Activated CD8-positive, alpha-beta memory T cell treated with anti-CD3 and anti-CD28 coated beads, Interleukin-2, amount 50 U/mL, for 48 hours (primary cell): ENCODE results near the gene ATXN7L3B.
A peak's percentile ranks its signal among the peaks of the same experiment; 100 is the strongest.
"Not testable (repeated sequence)": the region's sequence is repeated elsewhere in the genome, so short reads cannot be mapped to it uniquely, and the experiment has no call there.

Experiments
- DNase-seq: peaks from one replicate; pipeline ENCODE4 v3.0.0-alpha.2; 2020

ATXN7L3B gene, protein sequence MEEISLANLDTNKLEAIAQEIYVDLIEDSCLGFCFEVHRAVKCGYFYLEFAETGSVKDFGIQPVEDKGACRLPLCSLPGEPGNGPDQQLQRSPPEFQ

DNA sequence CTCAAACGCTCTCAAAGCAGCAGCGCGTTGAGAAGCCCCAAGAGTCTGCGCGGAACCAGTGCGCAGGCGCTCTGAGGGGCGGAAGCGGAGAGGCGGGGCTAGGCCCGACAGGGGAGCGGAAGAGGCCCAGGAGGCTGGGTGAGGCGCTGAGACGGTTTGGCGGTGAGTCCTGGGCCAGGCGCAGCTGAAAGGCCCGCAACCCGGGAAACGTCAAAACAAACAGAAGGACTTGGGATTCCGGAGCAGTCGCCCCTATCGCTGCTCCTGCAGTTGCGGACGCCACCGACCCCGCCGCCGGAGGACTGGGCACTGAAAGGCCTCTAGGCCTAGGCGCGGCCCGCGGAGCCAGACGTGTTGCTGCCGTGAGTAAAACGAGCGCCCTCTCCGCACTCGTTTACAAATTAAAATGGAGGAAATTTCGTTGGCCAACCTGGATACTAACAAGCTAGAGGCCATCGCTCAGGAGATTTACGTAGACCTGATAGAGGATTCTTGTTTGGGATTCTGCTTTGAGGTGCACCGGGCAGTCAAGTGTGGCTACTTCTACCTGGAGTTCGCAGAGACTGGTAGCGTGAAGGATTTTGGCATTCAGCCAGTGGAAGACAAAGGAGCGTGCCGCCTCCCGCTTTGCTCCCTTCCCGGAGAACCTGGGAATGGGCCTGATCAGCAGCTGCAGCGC lies at the start of gene ATXN7L3B:
Gene ATXN7L3B, plus strand, starts transcription at position 129 of the 679 bp plus-strand sequence. Its CDS starts 278 bp downstream, at position 407.
- peak; percentile 94 for DNase-seq

DNA sequence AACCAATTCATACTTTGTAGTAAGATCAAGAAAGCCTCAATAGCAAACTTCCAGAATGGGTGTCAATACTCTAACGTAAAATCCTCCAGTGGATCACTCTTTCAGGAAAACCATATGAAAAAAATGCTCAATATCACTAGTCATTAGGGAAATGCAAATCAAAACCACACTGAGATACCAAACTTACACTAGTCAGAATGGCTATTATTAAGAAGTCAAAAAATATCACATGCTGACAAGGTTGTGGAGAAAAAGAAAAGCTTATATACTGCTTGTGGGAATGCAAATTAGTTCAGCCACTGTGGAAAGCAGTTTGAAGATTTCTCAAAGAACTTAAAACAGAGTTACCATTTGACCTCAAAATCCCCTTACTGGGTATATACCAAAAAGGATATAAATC lies 49.5 kb upstream of the ATXN7L3B start:
- DNase-seq: no peak

DNA sequence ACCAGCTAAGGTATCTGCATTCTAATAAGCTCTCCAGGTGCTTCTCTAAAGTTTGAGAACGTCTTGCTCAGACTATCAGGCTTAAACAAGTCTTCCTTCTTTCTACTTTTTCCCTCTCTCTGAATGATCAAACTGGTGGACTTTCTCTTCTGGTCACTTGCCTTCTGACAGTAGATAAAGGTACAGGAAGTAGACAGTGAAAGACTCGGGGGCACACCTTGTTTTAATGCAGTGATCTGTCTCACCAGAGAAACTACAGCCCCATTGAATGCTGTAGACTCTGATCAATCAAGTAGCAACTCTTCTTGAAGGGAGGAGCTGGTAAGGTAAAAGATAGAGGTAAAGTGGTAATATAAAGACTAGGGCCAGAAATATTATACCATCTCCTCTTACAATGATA lies 48.1 kb upstream of the ATXN7L3B start:
- DNase-seq: no peak

DNA sequence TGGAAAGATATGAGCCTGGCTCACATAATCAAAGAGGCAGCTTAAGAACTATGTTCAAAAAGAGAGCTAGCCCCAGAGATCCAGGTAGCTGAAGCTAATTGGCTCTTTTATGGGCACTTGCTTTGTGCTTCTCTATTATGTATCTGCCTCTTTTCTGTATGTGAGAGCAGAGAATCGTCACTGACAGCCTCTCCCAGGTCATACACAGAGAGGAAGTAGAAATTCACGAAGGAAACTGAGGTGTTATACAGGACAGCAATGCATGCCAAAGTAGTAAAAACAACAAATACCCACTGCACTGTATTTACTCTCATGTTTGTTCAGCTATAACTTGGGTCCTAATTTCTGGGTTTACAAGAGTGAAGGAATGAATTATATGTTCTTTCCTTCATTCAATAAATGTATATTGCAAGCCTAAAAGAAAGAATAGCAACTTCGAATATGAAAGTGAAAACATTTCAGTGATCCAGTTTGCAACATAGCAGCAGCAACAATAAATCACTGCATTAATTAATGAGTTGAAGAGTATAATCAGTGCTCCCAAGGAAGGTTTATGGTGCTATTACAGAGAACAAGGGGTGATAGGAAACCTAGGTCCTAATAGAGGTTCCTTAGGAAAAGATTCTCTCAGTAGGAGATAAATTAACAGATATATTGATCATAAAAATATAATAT lies 47.1 kb upstream of the ATXN7L3B start:
- DNase-seq: no peak

DNA sequence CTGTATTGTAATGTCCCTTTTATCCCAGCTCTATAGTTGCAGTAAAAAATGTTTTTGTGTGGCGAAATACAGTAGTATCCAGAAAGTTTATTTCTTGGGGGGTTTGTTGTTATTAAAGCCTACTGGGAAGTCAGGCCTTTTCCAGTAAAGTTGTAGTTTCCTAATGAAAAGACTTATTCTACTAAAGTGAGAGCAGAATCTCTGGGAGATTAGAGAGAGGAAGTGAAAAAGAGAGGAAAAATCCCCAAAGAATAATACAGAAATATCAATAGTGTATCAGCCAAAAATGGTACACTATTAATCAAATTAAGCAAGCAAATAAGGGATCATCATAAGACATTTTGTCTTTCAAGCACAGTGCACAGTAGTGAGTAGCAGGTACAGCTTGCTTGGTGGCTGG lies 46.3 kb upstream of the ATXN7L3B start:
- no peak for DNase-seq

DNA sequence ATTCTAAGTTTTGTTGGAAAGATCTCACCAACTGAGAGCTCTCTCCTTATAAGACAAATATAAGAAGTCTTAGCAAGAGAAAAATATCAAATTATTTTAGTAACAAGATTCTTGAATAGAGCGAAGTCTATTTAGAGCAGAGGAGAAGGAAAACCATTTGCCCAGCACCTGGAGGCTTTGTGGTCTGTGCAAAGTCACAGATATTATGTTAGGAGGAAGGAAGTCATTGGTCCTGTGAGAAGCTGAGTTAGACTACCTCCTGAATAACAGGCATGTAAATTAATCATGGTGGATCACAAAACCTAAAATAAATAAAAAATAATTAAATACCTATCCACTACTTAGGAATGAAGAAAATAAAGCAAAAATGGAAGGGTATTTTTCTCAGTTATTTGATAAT lies 38.4 kb upstream of the ATXN7L3B start:
- no peak for DNase-seq

DNA sequence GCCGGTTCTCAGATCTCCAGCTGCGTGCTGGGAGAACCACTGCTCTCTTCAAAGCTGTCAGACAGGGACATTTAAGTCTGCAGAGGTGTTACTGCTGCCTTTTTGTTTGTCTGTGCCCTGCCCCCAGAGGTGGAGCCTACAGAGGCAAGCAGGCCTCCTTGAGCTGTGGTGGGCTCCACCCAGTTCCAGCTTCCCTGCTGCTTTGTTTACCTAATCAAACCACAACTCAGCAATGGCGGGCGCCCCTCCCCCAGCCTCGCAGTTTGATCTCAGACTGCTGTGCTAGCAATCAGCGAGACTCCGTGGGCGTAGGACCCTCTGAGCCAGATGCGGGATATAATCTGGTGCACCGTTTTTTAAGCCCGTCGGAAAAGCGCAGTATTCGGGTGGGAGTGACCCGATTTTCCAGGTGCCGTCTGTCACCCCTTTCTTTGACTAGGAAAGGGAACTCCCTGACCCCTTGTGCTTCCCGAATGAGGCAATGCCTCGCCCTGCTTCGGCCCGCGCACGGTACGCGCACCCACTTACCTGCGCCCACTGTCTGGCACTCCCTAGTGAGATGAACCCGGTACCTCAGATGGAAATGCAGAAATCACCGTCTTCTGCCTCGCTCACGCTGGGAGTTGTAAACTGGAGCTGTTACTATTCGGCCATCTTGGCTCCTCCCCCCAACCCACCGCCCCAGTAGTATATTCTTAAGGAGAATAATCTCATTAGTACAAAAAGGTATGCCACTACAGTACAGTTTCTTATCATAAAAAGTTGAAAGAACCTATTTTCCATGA lies 28.6 kb upstream of the ATXN7L3B start:
- DNase-seq: not testable (repeated sequence)

DNA sequence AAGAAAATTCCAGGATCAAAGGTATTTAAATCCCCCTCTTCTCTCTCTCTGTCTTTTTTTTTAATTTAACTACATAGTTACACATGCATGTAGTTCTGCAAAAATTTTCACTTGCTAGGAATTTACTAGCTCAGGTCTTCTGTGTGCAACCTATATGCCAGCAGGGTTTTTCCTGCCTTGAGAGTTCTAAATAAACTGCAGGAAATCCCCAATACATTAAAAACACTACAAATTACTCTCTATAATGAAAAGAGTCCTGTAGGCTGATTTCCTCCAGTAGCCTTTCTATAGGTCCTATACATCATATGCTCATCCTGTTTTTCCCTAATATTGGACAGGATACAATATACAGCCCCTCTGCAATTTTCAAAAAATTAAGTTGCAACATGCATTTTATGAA lies 27.7 kb upstream of the ATXN7L3B start:
- no peak for DNase-seq

DNA sequence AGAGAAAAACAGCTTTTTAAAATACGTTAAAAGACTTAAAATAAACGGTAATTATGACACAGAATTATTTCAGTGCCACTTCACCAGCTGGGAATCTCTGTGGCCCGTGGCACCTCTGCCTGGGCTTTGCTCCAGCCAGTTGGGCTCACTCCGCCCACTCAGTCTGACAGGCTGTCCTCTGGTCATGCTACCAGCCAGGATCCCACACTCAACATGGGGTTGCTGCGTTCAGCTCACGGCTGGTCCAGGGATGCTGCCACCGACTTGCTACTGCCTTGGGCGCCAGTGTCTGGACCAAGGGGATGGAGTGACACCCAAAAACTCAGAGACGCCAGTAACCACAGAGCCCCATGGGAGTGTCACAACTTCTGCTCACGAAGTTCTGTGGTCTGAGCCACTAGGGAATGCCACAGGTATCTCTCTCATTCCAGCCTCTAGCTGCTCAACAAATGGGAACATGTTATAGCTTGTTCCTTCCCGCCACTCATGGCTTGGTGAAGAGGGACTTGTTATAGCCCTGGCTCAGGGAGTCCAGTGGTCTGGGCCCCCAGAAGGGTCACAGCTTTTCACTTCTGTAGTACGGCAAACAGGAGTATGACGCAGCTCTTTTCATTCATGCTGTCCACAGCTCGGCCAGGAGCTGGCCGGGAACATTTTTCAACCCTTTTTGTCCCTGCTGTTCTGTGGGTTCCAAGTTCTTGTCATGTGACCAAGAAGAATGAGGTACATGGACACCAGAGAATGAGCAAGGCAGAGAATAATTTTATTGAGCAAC lies 23.4 kb upstream of the ATXN7L3B start:
- no peak for DNase-seq

DNA sequence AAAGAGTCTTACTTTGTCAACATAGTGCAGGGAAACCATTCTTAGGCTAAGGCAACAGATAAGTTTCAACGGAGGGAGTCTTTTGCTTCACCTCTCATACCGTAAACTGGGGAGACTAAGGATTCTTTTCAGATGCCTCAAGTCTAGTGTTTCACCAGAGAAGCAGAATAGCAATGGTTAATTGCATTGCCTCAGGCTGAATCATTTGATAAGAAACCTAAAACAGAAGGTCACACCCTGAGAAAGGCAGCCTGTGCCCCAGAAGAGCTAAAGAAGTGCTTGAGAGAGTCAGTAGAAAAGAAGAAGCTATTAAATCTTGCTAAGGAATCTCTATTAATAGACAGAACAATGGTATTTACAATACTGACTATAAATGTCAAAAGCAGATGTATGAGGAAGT lies 21.8 kb upstream of the ATXN7L3B start:
- DNase-seq: no peak

DNA sequence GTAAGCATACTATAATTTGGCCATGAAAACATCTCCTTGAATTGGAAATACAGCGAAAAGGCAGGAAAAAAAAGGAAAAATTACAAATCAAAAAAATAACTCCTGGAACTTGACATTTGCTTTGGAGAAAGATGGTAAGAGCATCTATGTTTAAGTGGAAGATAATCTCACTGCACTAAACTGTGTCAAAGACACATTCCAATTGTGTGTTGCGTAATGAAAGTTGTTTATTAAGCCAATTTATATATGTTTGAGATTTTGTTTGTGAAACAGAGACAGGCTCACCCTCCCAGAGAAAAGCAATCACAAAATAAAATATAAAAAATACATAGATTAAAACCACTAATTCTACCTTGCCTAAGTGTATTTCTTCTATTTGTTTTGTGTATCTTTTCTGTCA lies 11.1 kb upstream of the ATXN7L3B start:
- DNase-seq: no peak

DNA sequence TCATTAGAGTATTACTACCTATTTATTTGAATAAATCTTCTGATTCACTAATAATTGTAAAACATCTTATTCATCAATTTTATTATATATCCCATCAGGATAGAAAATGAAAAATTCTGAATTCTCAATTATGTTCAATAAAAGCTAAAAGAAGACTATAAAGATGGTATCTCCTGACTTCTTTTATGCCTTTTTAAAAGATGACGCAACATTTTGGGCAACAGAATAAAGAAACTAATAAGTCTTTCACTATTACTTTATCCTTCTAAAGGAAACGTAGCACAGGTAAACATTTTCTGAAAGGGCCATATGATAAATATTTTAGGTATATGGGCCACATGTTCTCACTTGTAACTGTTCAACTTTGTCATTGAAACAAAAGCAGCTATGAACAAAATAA lies 10.1 kb upstream of the ATXN7L3B start:
- DNase-seq: no peak

DNA sequence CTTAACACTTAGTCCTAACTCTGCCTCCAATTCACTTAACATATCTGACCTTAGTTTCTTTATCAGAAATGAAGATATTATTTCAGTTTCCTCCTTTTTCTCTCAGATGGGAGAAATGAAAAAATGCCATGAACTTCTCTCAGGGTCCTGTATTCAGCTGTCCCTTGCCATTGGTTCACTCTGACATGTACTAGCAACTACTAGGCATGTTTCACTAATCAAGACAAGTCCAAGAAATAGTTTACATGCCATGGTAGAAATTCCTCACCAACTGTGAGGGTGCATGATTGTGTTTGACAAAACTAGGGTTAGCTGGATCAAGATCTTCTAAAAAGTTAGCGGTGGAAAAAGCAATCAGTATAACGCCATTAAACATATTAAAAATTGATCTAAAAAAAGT lies 7.0 kb upstream of the ATXN7L3B start:
- DNase-seq: no peak

DNA sequence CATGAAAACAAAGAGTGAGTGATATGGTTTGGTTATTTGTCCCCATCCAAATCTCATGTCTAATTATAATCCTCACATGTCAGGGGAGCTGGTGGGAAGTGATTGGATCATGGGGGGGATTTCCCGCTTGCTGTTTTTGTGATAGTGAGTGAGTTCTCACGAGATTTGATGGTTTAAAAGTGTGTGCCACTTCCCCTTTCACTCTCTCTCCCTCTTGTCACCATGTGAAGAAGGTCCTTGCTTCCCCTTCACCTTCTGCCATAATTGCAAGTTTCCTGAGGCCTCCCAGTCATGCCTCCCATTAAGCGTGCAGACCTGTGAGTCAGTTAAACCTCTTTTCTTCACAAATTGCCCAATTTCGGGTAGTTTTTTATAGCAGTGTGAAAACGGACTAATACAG lies 2.1 kb upstream of the ATXN7L3B start:
- DNase-seq: no peak

DNA sequence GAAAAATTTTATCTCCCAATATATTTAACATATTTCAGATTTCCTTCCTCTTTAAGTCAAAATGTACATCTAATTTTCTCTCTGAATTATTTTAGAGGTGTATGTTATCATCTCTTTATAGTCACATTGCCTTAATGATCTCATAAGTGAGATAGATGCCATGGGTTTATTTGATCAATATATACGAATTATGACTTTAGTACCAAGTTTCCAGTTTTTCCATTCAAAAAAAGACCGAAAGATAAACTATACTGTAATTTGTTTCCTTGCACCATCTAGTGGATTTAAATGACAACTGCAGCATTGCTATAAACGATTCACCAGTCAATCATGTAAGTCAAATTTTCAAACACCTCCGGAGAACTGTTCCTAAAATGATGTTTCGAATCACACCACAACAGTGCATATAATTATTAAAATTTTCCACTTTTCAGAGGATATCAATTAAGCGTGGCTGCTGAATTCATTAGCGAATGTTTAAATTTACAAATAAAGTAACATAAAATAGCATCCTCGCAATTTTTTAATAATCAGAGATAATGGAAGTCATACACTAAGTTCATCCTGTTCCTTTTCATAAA lies 419 bp upstream of the ATXN7L3B start:
- DNase-seq: no peak

DNA sequence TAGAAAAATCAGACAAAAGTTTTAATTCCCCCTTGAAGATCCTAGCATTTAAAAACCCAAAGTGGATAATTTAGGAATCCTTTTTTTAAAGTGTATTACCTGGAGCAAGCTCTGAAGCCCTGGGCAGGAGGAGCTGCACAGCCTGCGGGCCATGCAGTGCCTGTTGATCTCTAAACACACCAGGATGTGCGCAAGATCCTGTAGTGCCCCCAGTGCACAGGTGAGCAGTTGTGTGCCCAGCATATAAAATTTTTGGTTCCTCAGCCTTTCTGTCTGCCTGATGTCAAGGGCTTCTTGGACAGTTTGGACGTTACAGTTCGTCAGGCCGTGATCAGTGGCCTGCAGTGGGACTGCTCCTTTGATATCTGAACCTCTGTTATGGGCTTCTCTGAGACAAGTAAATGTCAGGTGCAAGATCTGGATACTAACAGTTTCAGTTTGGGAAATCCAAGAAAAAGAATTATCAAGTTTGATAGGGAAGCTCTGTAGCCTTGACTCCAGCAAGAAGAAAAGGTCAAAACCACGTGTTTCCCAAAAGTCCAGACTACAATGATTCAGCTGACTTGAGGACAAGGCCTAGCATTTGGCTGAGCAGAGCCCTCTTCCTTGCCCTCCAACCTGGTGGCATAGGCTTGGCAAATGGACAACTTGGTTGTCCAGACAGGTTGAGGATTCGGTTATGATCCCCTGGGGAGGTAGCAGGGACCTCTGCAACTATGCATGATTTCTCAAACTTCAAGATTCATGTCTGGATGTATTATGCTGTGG lies 1.0 kb downstream of the ATXN7L3B start:
- peak; percentile 64 for DNase-seq

DNA sequence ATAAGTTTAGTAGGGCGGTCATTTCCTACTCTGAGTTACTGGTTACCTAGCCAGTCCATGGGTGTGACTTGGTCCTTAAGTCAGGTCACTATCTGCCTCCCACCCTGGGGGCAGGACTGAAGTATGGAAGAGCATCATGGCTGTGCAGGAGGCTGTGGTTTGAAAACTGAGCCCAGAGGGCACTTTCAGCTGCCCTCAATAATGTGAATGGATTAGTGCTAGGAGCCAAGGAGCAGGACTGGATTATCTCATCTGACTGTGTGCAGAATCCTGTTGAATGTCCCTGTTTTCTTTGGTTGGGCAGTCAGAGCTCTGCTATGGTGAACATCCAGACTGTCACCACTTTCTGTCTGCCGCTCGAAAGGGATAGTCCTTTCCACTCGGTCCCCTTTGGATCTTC lies 1.6 kb downstream of the ATXN7L3B start:
- no peak for DNase-seq

DNA sequence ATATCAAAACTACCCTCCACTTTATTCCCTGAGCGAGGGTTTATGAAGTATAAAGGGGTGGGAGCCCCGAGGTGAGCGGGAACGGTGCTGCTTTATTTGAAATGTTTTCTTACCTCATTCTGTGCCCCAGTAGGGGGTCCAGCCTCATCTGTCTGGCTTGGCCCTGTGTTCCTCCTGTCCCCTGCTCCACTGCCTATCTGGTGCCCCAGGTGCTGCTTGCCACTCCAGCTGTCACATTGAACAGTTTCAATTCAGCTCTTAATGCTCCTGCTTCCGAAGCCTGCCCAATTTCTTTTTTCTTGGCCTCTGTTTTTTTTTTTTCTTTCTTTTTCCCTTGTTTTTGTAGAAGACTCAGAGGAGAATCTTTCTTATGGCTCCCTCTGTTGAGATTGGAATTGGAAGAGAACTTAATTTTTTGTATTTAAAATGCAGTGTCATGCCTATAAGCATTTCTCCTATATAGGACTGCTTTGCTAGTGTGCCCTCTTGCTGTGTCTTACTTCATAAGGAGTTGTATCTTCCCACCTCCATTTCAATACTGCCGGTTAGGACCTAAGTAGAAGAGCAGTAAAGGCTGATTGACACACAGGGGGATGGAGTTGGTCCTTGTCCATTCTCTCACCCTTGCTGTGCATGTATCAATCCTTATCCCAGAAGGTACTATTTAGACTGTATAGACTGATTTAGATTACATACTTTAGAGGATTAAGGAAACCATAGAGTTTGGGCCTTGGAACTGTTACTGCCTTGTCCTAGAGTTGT lies 2.3 kb downstream of the ATXN7L3B start:
- DNase-seq: no peak

DNA sequence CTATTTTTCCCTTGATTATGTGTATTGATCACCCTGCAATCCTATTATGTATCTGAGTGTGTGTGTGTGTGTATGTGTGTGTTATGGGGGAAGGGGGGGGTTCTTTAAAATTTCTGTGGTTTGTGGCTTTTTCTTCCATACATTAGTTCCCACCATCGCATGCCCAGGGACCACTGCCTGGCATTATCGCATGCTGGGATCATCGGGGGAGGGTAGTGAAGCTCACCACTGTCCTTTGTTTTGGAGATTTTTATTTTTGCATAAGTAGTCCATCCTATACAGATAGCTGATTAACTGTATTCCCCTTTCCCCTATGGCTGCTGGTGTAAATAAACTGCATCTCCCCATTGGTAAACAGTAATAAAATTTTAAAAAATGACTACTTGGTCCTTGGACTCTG lies 3.4 kb downstream of the ATXN7L3B start:
- DNase-seq: no peak

DNA sequence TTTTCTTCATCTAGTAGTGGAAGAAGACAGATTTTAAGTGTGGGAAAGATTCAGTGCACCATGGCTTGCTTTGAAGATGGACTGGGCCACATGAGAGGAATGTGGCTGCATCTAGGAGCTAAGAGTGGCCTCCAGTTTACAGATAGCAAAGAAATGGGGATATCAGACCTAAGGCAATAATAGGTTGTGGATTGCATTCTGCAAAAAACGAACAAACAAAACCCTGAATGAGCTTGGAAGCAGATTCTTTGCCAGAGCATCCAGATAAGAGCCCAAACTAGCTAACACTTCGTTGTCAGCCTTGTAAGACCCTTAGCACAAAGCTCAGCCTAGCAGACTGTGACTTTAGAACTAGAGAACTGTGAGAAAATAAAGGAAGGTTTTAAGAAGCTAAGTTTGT lies 9.6 kb downstream of the ATXN7L3B start:
- DNase-seq: no peak

DNA sequence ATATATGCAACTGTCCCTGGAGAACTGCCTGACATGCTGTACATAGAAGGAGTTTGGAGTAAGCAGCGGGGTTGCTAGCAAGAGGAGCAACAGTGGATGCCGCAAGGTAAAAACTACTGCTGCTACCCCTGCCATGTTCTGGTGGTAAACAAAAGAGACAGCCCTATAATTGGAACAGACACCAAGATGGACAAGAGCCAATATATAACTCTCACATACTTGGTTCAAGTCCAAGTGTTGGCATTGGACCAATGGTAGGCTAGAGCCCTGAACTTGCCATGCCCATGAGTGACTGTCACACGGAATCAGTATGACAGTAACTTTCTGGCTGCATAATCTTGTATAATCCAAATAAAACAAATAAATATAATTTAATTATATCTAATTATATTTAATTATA lies 13.7 kb downstream of the ATXN7L3B start:
- DNase-seq: no peak
